ENCODE results near the gene PTPRG. TPM values are rescaled to one million over a fixed set of nuclear protein-coding genes. Genes with fewer than 3 reads are reported as not detected.

The PTPRG gene
- total RNA-seq, 3 donors from 2014 or later = 0.10 to 0.19 (median 0.13) TPM

- Mint-ChIP-seq H3K27me3 (ENCODE audit: low read depth) (peaks cover 5% of the 10 kb centered on the region), H3K9me3 (peaks cover 4% of the 10 kb centered on the region), H3K36me3 (ENCODE audit: insufficient read depth) (no peaks in the 10 kb centered on the region), H3K4me3 (no peak overlapping the region), H3K4me1 (ENCODE audit: low read depth) (no peaks in the 10 kb centered on the region)
- no peak for ATAC-seq
- no peak for DNase-seq
Measured at GRCh38 chr3:61571516-61572336, 10.4 kb downstream of the PTPRG start.

- no peak for DNase-seq
- no peaks in the 10 kb centered on the region for H3K36me3 Mint-ChIP-seq (ENCODE audit: insufficient read depth)
- H3K4me3 Mint-ChIP-seq = no peak overlapping the region
- H3K4me1 Mint-ChIP-seq (ENCODE audit: low read depth) = no peaks in the 10 kb centered on the region
- H3K27me3 Mint-ChIP-seq (ENCODE audit: low read depth) = peaks cover 3% of the 10 kb centered on the region
- H3K9me3 Mint-ChIP-seq = peaks cover 4% of the 10 kb centered on the region
- no peak for ATAC-seq
Measured at GRCh38 chr3:61572879-61573278, 11.5 kb downstream of the PTPRG start.

- ATAC-seq = no peak
- no peaks in the 10 kb centered on the region for H3K27me3 Mint-ChIP-seq (ENCODE audit: low read depth)
- H3K4me1 Mint-ChIP-seq (ENCODE audit: low read depth) = no peaks in the 10 kb centered on the region
- H3K9me3 Mint-ChIP-seq = peaks cover 4% of the 10 kb centered on the region
- no peaks in the 10 kb centered on the region for H3K36me3 Mint-ChIP-seq (ENCODE audit: insufficient read depth)
- DNase-seq = no peak
- H3K4me3 Mint-ChIP-seq = no peak overlapping the region
Measured at GRCh38 chr3:61573441-61573840, 12.1 kb downstream of the PTPRG start.

GRCh38 chr3:61574854-61575253 lies 13.5 kb downstream of the PTPRG start:
- no peak for ATAC-seq
- no peaks in the 10 kb centered on the region for H3K36me3 Mint-ChIP-seq (ENCODE audit: insufficient read depth)
- H3K4me1 Mint-ChIP-seq (ENCODE audit: low read depth) = no peaks in the 10 kb centered on the region

GRCh38 chr3:61575893-61576292 lies 14.5 kb downstream of the PTPRG start:
- Mint-ChIP-seq H3K4me3 (no peak overlapping the region), H3K9me3 (peaks cover 4% of the 10 kb centered on the region), H3K36me3 (ENCODE audit: insufficient read depth) (no peaks in the 10 kb centered on the region), H3K4me1 (ENCODE audit: low read depth) (no peaks in the 10 kb centered on the region), H3K27me3 (ENCODE audit: low read depth) (no peaks in the 10 kb centered on the region)
- DNase-seq (no peak), ATAC-seq (no peak)

More at GRCh38 chr3:61574854-61575253, 13.5 kb downstream of the PTPRG start:
- no peaks in the 10 kb centered on the region for H3K27me3 Mint-ChIP-seq (ENCODE audit: low read depth)
- peaks cover 4% of the 10 kb centered on the region for H3K9me3 Mint-ChIP-seq
- no peak for DNase-seq
- no peak overlapping the region for H3K4me3 Mint-ChIP-seq

GRCh38 chr3:61577760-61578159 lies 16.4 kb downstream of the PTPRG start:
- Mint-ChIP-seq H3K9me3 (peaks cover 4% of the 10 kb centered on the region), H3K4me1 (ENCODE audit: low read depth) (no peaks in the 10 kb centered on the region), H3K36me3 (ENCODE audit: insufficient read depth) (no peaks in the 10 kb centered on the region), H3K27me3 (ENCODE audit: low read depth) (no peaks in the 10 kb centered on the region), H3K4me3 (no peak overlapping the region)
- no peak for DNase-seq
- no peak for ATAC-seq

- H3K27me3 Mint-ChIP-seq (ENCODE audit: low read depth) = no peaks in the 10 kb centered on the region
- H3K9me3 Mint-ChIP-seq = peaks cover 4% of the 10 kb centered on the region
- no peaks in the 10 kb centered on the region for H3K4me1 Mint-ChIP-seq (ENCODE audit: low read depth)
- no peak for ATAC-seq
- DNase-seq = no peak
- no peaks in the 10 kb centered on the region for H3K36me3 Mint-ChIP-seq (ENCODE audit: insufficient read depth)
- no peak overlapping the region for H3K4me3 Mint-ChIP-seq
Measured at GRCh38 chr3:61578667-61579367, 17.4 kb downstream of the PTPRG start.

- ATAC-seq = no peak
- Mint-ChIP-seq H3K36me3 (ENCODE audit: insufficient read depth) (no peaks in the 10 kb centered on the region), H3K9me3 (peaks cover 4% of the 10 kb centered on the region), H3K27me3 (ENCODE audit: low read depth) (no peaks in the 10 kb centered on the region), H3K4me3 (no peak overlapping the region), H3K4me1 (ENCODE audit: low read depth) (no peaks in the 10 kb centered on the region)
- no peak for DNase-seq
Measured at GRCh38 chr3:61579685-61580084, 18.3 kb downstream of the PTPRG start.

- Mint-ChIP-seq H3K36me3 (ENCODE audit: insufficient read depth) (no peaks in the 10 kb centered on the region), H3K27me3 (ENCODE audit: low read depth) (no peaks in the 10 kb centered on the region), H3K9me3 (peaks cover 4% of the 10 kb centered on the region), H3K4me1 (ENCODE audit: low read depth) (no peaks in the 10 kb centered on the region), H3K4me3 (no peak overlapping the region)
- DNase-seq (no peak), ATAC-seq (no peak)
Measured at GRCh38 chr3:61580982-61581643, 19.7 kb downstream of the PTPRG start.

GRCh38 chr3:61582287-61582686 lies 20.9 kb downstream of the PTPRG start:
- ATAC-seq = no peak
- H3K4me3 Mint-ChIP-seq = no peak overlapping the region
- no peaks in the 10 kb centered on the region for H3K4me1 Mint-ChIP-seq (ENCODE audit: low read depth)
- no peaks in the 10 kb centered on the region for H3K9me3 Mint-ChIP-seq
- no peaks in the 10 kb centered on the region for H3K36me3 Mint-ChIP-seq (ENCODE audit: insufficient read depth)
- no peak for DNase-seq
- no peaks in the 10 kb centered on the region for H3K27me3 Mint-ChIP-seq (ENCODE audit: low read depth)

- no peak for DNase-seq
- Mint-ChIP-seq H3K27me3 (ENCODE audit: low read depth) (no peaks in the 10 kb centered on the region), H3K36me3 (ENCODE audit: insufficient read depth) (no peaks in the 10 kb centered on the region), H3K4me1 (ENCODE audit: low read depth) (no peaks in the 10 kb centered on the region), H3K9me3 (no peaks in the 10 kb centered on the region), H3K4me3 (no peak overlapping the region)
- no peak for ATAC-seq
Measured at GRCh38 chr3:61582846-61583245, 21.5 kb downstream of the PTPRG start.

GRCh38 chr3:61583890-61584875 lies 22.8 kb downstream of the PTPRG start:
- no peaks in the 10 kb centered on the region for H3K9me3 Mint-ChIP-seq
- ATAC-seq (no peak), DNase-seq (no peak)
- no peaks in the 10 kb centered on the region for H3K27me3 Mint-ChIP-seq (ENCODE audit: low read depth)
- H3K4me1 Mint-ChIP-seq (ENCODE audit: low read depth) = no peaks in the 10 kb centered on the region
- H3K4me3 Mint-ChIP-seq = no peak overlapping the region
- H3K36me3 Mint-ChIP-seq (ENCODE audit: insufficient read depth) = no peaks in the 10 kb centered on the region

- Mint-ChIP-seq H3K9me3 (no peaks in the 10 kb centered on the region), H3K4me1 (ENCODE audit: low read depth) (no peaks in the 10 kb centered on the region), H3K27me3 (ENCODE audit: low read depth) (no peaks in the 10 kb centered on the region), H3K36me3 (ENCODE audit: insufficient read depth) (no peaks in the 10 kb centered on the region), H3K4me3 (no peak overlapping the region)
- ATAC-seq (no peak), DNase-seq (no peak)
Measured at GRCh38 chr3:61589856-61590255, 28.5 kb downstream of the PTPRG start.

GRCh38 chr3:61591300-61591699 lies 29.9 kb downstream of the PTPRG start:
- ATAC-seq = no peak
- Mint-ChIP-seq H3K9me3 (no peaks in the 10 kb centered on the region), H3K4me1 (ENCODE audit: low read depth) (no peaks in the 10 kb centered on the region), H3K36me3 (ENCODE audit: insufficient read depth) (no peaks in the 10 kb centered on the region), H3K4me3 (no peak overlapping the region), H3K27me3 (ENCODE audit: low read depth) (no peaks in the 10 kb centered on the region)
- DNase-seq = no peak
